K562 (cell line): Measurements from ENCODE around the gene SPINT1. TPM values are rescaled to one million over a fixed set of nuclear protein-coding genes. Genes with fewer than 3 reads are reported as not detected.

ENCODE experiments used
- ATAC-seq: fragments of 200-7000 bp; cut with Tn5 transposase; 3 replicates; pipeline ENCODE4 v1.9.1; 2020; ENCODE audit warnings: moderate library complexity
- BruUV-seq: library from RNA; stranded (reverse); fragments of 400-500 nt; replicated peaks from 2 replicates; lab custom pipeline; 2021; lab: Mats Ljungman, UMichigan
- CTCF ChIA-PET: fragments of 300-600 bp; formaldehyde crosslinking; extraction: SDS; loops from one replicate; lab custom pipeline; 2021; ENCODE audit warnings: low intra/inter-chr PET ratio; lab: Yijun Ruan, JAX
- POLR2A ChIA-PET: fragments of 300-600, 350-650 bp; sonication (Branson Sonifier 250); formaldehyde crosslinking; extraction: SDS; loops from one replicate; lab custom pipeline; 2021; ENCODE audit warnings: antibody characterized with exemption, inconsistent platforms; lab: Yijun Ruan, JAX
- DNase-seq, 4 experiments: peaks; one replicate each; pipeline versions ENCODE4 v3.0.0 to v3.0.0-alpha.2; 2011 to 2018; ENCODE audit warnings: low spot score in 3 of 4, mixed read lengths in 3 of 4; ENCODE audit errors: extremely low read depth in 1 of 4
- FAIRE-seq: peaks from 2 replicates; lab custom pipeline; 2011; peaks lifted over from hg19 to GRCh38; lab: Jason Lieb, UNC
- H2AFZ ChIP-seq: 2 replicates; pipeline ENCODE4 v1.6.0; 2011; ENCODE audit warnings: low read depth, low read length, control low read depth, inconsistent platforms
- H3K27ac ChIP-seq: fragments of 200-600 bp; 3 replicates; pipeline ENCODE4 v1.8.0; 2011; ENCODE audit warnings: low read depth, mild to moderate bottlenecking, control low read depth, inconsistent platforms, low read length, moderate library complexity, mixed read lengths; ENCODE audit errors: extremely low read depth
- H3K27me3 ChIP-seq, 2 experiments: fragments of 300-600 bp in 1 of 2; 2 replicates in 1 of 2; 3 replicates in 1 of 2; pipeline versions ENCODE4 v1.6.0 to v1.8.0; 2011; ENCODE audit warnings: inconsistent platforms in 2 of 2, low read length in 2 of 2, mild to moderate bottlenecking in 1 of 2, mixed read lengths in 1 of 2, moderate library complexity in 1 of 2; ENCODE audit not compliant: control insufficient read depth in 2 of 2, insufficient read depth in 2 of 2
- H3K36me3 ChIP-seq: fragments of 300-600 bp; 3 replicates; pipeline ENCODE4 v1.8.0; 2011; ENCODE audit warnings: mild to moderate bottlenecking, low read length, inconsistent platforms; ENCODE audit not compliant: control insufficient read depth, insufficient read depth
- H3K4me1 ChIP-seq, 2 experiments: fragments of 200-600 bp in 1 of 2; replicated peaks in 1 of 2; 2 replicates in 1 of 2; 3 replicates in 1 of 2; pipeline versions ENCODE4 v1.5.1 to v1.8.0; 2011; ENCODE audit warnings: inconsistent platforms in 2 of 2, low read length in 2 of 2, mild to moderate bottlenecking in 1 of 2, mixed read lengths in 1 of 2, moderate library complexity in 1 of 2; ENCODE audit not compliant: control insufficient read depth in 2 of 2, insufficient read depth in 2 of 2
- H3K4me2 ChIP-seq: 2 replicates; pipeline ENCODE4 v1.6.1; 2011; ENCODE audit warnings: low read length, control low read depth, inconsistent platforms, mixed read lengths; ENCODE audit not compliant: insufficient read depth
- H3K4me3 ChIP-seq: fragments of 200-600 bp; sonication (generic), shearing (Covaris generic); 2 replicates; pipeline ENCODE4 v1.5.1; 2016; ENCODE audit warnings: control low read depth, inconsistent platforms
- H3K79me2 ChIP-seq: fragments of 200-600 bp; 3 replicates; pipeline ENCODE4 v1.8.0; 2011; ENCODE audit warnings: low read length, inconsistent platforms; ENCODE audit not compliant: control insufficient read depth, insufficient read depth
- H3K9ac ChIP-seq, 2 experiments: 2 replicates each; pipeline versions ENCODE4 v1.6.0 to v1.6.1; 2011; ENCODE audit warnings: low read depth in 2 of 2, low read length in 2 of 2, control low read depth in 1 of 2, inconsistent platforms in 1 of 2, mild to moderate bottlenecking in 1 of 2, mixed read lengths in 1 of 2; ENCODE audit not compliant: insufficient read depth in 1 of 2
- H3K9me1 ChIP-seq: one replicate; pipeline ENCODE4 v1.6.0; 2011; ENCODE audit warnings: inconsistent platforms, mild to moderate bottlenecking, low read length, moderate library complexity; ENCODE audit not compliant: control insufficient read depth, insufficient read depth
- H3K9me3 ChIP-seq: replicated peaks from 2 replicates; pipeline ENCODE4 v1.5.1; 2011; ENCODE audit warnings: low read depth, low read length, inconsistent platforms; ENCODE audit not compliant: control insufficient read depth, insufficient read depth
- H4K20me1 ChIP-seq: replicated peaks from 2 replicates; pipeline ENCODE4 v1.6.1; 2011; ENCODE audit warnings: low read length, inconsistent platforms, mixed read lengths; ENCODE audit not compliant: control insufficient read depth, insufficient read depth
- ARID4B ChIP-seq: sonication (generic); formaldehyde crosslinking; IDR thresholded peaks from 2 replicates; pipeline ENCODE4 v1.8.0; 2022; ENCODE audit warnings: mild to moderate bottlenecking, missing genetic modification reagents
- GTF2F1 ChIP-seq: IDR thresholded peaks from 2 replicates; pipeline ENCODE4 v1.6.1; 2011; ENCODE audit warnings: low read depth, low read length, improper control_type of control experiment
- NFE2L1 ChIP-seq: fragments of 450-650 bp; IDR thresholded peaks from 2 replicates; pipeline ENCODE4 v1.6.1; 2016; ENCODE audit warnings: missing genetic modification characterization, low read depth, mild to moderate bottlenecking, missing compliant biosample characterization, moderate library complexity, borderline replicate concordance
- RFX1 ChIP-seq: fragments of 450-650 bp; IDR thresholded peaks from 2 replicates; pipeline ENCODE4 v1.6.1; 2016; ENCODE audit warnings: mild to moderate bottlenecking, moderate library complexity
- WGBS: fragments of 100-300 bp; shearing (Covaris generic); methylation state at CpG from one replicate; pipeline ENCODE4 v1.1.6; 2016; ENCODE audit warnings: low coverage, mixed read lengths; ENCODE audit not compliant: insufficient coverage; ENCODE audit errors: missing lambda C conversion rate; 5-methylcytosine and 5-hydroxymethylcytosine counted together
- in situ Hi-C: fragments of 300-500 bp; cut with MboI; formaldehyde crosslinking; loops from 4 replicates; pipeline ENCODE4 v1.15.0; 2018; ENCODE audit warnings: inconsistent platforms, mixed read lengths
- intact Hi-C: fragments of 100-400 bp; cut with micrococcal nuclease; formaldehyde crosslinking; loops from 2 replicates; pipeline ENCODE4 v1.14.2; 2022
- polyA plus RNA-seq, 8 experiments: library from polyadenylated mRNA; depleted of rRNA in 4 of 8; stranded (reverse) in 5 of 8; unstranded in 3 of 8; fragments of >200 nt; fragmentation: Nextera tagmentation in 2 of 8; fragmentation: Illumina TruSeq in 1 of 8; extraction: Ambion mirVana in 2 of 8; extraction: Trizol in 1 of 8; gene quantifications; 2 replicates each; pipeline versions ENCODE4 v1.2.1 to v1.2.3, GENCODE V29; 2011 to 2014; ENCODE audit warnings: inconsistent platforms in 1 of 8, missing spikeins in 1 of 8
- total RNA-seq, 7 experiments: library from RNA; depleted of rRNA in 6 of 7; stranded (reverse); fragments of >200 nt in 6 of 7; fragmentation: Illumina TruSeq in 2 of 7; extraction: Trizol in 2 of 7; gene quantifications; 2 replicates each; pipeline versions ENCODE4 v1.2.1 to v1.2.3, GENCODE V29; 2011 to 2021; ENCODE audit warnings: low replicate concordance in 1 of 7
- TF ChIP-seq, protein P1 (sequence below): fragments of 250-450 bp; sonication (Bioruptor Pico); IDR thresholded peaks from 2 replicates; pipeline ENCODE4 v1.5.0; 2022; ENCODE audit warnings: mild to moderate bottlenecking

The SPINT1 gene
- total and polyA plus RNA-seq, 9 of the 15 experiments (the other 6 are each of a cell fraction or from before 2014, with no cell fraction given), result 0.78 to 4.5 (median 1.5) TPM

DNA sequence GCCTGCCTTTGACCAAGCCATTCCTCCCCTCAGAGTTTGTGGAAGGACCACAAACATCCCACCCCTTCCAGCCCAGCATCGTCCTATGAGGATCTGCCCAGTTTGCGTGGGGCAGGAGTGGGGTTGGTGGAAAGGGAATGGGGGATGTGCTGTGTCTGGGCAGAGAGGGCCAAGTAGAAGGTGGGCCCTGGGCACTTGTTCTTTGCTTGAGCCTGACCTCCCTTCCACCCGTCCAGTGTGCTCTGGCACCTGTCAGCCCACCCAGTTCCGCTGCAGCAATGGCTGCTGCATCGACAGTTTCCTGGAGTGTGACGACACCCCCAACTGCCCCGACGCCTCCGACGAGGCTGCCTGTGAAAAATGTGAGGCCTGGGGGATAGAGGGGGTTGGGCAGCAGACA, 10.3 kb downstream of the SPINT1 start (continued):
- TF ChIP-seq ARID4B (CRISPR knock-in tag) (no peak), GTF2F1 (no peak), NFE2L1 (tag) (no peak)

GRCh38 chr15:40855706-40856234, 11.9 kb downstream of the SPINT1 start:
- TF ChIP-seq, protein P1, sequence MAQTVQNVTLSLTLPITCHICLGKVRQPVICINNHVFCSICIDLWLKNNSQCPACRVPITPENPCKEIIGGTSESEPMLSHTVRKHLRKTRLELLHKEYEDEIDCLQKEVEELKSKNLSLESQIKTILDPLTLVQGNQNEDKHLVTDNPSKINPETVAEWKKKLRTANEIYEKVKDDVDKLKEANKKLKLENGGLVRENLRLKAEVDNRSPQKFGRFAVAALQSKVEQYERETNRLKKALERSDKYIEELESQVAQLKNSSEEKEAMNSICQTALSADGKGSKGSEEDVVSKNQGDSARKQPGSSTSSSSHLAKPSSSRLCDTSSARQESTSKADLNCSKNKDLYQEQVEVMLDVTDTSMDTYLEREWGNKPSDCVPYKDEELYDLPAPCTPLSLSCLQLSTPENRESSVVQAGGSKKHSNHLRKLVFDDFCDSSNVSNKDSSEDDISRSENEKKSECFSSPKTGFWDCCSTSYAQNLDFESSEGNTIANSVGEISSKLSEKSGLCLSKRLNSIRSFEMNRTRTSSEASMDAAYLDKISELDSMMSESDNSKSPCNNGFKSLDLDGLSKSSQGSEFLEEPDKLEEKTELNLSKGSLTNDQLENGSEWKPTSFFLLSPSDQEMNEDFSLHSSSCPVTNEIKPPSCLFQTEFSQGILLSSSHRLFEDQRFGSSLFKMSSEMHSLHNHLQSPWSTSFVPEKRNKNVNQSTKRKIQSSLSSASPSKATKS, result no peak
- TF ChIP-seq RFX1, result peak; percentile 55; the same call in 1 of the 2 replicates
- TF ChIP-seq, all 486 proteins: peak for 1

More at GRCh38 chr15:40855706-40856234, 11.9 kb downstream of the SPINT1 start:
- H3K27ac ChIP-seq, result no peak overlapping the region
- H3K4me1 ChIP-seq, result peaks cover 8 to 23% of the 10 kb centered on the region in 2 experiments; a peak in 4 of 5 replicates
- no peaks in the 10 kb centered on the region for H3K79me2 ChIP-seq
- H3K4me2 ChIP-seq, result no peak overlapping the region
- FAIRE-seq (no peak), ATAC-seq (no peak), DNase-seq (no peak)
- H4K20me1 ChIP-seq, result no peaks in the 10 kb centered on the region
- H2AFZ ChIP-seq, result no peak overlapping the region
- H3K4me3 ChIP-seq, result no peak overlapping the region
- peak overlapping the region in 1 of 2 experiments; percentile 21; a peak in 2 of 4 replicates for H3K9ac ChIP-seq
- 63% methylated on average over 13 of the region's 13 CpGs for WGBS
- no peaks in the 10 kb centered on the region; a peak in 1 of 5 replicates for H3K27me3 ChIP-seq
- ChIA-PET CTCF (interaction anchor here (6.2 kb wide), 1 partner anchor 37 kb away, joined by 75 read pairs; the partner anchor contains the start of gene VPS18), POLR2A (interaction anchor here (0.6 to 1.8 kb wide), 2 partner anchors 12 to 104 kb away, joined by 3 to 5 read pairs; partner anchors contain the start of gene SPINT1)
- no peaks in the 10 kb centered on the region for H3K9me1 ChIP-seq
- intact Hi-C loops (loop anchor here (5.0 to 10.0 kb wide), 2 partner anchors 68 to 181 kb away; no protein-coding TSS in a partner anchor), in situ Hi-C loops (loop anchor here (5.0 kb wide), 1 partner anchor 37 kb away; the partner anchor contains the start of gene VPS18)
- H3K9me3 ChIP-seq, result no peaks in the 10 kb centered on the region
- no peaks in the 10 kb centered on the region for H3K36me3 ChIP-seq
- no TSS peak for BruUV-seq
